Measurements from ENCODE around the gene WDR70. TPM values are rescaled to one million over a fixed set of nuclear protein-coding genes. Genes with fewer than 3 reads are reported as not detected.

The WDR70 gene
- total RNA-seq, 2 donors from 2014 or later, result 34.2 to 36.1 TPM

DNA sequence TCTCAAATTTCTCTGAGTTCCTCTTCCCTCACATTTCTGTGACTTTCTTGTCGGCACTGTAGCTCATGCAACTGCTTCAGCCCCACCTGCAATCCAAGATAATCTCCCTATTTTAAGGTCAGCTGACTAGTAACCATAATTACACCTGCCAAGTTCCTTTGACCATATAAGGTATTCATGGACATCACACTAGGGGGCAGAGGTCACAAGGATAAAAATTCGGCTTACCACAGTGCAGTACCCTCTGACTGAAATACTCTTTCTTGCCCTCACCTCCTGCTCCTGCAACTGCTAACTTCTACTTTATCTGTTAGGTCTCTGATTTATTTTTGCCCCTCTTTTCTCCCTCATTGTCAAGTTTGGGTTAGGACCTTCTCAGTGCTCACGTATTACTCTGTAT is 316.5 kb downstream of the WDR70 start:
- Mint-ChIP-seq H3K4me3 (no peak overlapping the region), H3K27me3 (ENCODE audit: insufficient read depth) (no peaks in the 10 kb centered on the region), H3K27ac (no peak overlapping the region), H3K4me1 (no peaks in the 10 kb centered on the region), H3K9me3 (peaks cover 32% of the 10 kb centered on the region), H3K36me3 (ENCODE audit: low read depth) (peaks cover 3% of the 10 kb centered on the region)
- Histone ChIP-seq H3K4me1 (ENCODE audit: control insufficient read depth, insufficient read depth, low read length) (no peaks in the 10 kb centered on the region), H3K9ac (ENCODE audit: extremely low read depth, low read length, poor library complexity, severe bottlenecking) (no peak overlapping the region), H3K9me3 (ENCODE audit: control insufficient read depth, low read length) (peaks cover 6% of the 10 kb centered on the region), H3K27me3 (ENCODE audit: control insufficient read depth, insufficient read depth, low read length, poor library complexity, severe bottlenecking) (no peaks in the 10 kb centered on the region), H3K4me3 (ENCODE audit: low read length) (no peak overlapping the region), H3K36me3 (ENCODE audit: control insufficient read depth, insufficient read depth, low read length) (no peaks in the 10 kb centered on the region), H3K27ac (ENCODE audit: low read depth, low read length) (no peak overlapping the region)
- DNase-seq, result no peak
- TF ChIP-seq, protein P1, sequence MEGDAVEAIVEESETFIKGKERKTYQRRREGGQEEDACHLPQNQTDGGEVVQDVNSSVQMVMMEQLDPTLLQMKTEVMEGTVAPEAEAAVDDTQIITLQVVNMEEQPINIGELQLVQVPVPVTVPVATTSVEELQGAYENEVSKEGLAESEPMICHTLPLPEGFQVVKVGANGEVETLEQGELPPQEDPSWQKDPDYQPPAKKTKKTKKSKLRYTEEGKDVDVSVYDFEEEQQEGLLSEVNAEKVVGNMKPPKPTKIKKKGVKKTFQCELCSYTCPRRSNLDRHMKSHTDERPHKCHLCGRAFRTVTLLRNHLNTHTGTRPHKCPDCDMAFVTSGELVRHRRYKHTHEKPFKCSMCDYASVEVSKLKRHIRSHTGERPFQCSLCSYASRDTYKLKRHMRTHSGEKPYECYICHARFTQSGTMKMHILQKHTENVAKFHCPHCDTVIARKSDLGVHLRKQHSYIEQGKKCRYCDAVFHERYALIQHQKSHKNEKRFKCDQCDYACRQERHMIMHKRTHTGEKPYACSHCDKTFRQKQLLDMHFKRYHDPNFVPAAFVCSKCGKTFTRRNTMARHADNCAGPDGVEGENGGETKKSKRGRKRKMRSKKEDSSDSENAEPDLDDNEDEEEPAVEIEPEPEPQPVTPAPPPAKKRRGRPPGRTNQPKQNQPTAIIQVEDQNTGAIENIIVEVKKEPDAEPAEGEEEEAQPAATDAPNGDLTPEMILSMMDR (conservative IDR thresholded peaks at IDR 0.05), result no peak
- 92 to 94% methylated on average over 3 of the region's 3 CpGs for WGBS, 2 experiments (ENCODE audit: insufficient coverage in 1 of 2, insufficient read length in 1 of 2)

DNA sequence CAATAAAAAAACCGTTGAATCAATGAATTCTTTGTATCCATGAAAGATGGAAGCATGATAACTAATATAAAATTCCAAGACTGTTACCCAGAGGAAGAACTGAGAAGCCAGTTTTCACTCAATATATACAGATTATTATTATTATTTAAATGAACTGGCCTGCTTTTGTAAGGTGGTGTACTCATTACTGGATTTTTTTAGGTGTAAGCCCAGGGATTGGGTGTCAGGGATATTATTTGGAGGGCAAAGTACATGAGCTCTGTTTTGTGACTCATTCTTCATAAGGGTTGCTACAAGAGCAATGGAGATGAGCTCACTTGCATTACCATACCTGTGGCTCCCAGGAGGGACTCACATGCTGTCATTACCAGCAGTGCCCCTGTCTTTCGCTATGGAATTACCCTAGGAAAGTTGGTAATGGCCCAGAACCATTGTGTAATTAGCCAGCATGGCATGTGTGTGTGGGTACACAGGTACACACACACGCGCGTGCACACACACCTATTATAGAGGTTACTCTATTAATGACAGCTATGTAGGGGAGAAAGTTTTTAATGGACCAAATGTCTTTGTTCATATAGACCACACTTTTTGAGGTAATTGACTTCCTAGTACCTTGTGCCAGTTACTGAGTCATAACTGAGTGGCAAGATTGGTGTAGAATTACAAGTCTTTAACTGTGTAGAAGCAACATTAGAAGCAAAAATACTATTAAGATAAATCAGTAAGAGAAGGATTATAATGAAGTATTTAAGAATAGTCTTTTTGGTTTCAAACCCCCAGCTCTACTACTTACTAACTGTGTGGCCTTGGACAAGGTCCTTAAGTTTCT is 317.3 kb downstream of the WDR70 start:
- H3K36me3 ChIP-seq (ENCODE audit: control insufficient read depth, insufficient read depth, low read length), result no peaks in the 10 kb centered on the region
- no peaks in the 10 kb centered on the region for H3K27me3 ChIP-seq (ENCODE audit: control insufficient read depth, insufficient read depth, low read length, poor library complexity, severe bottlenecking)
- no peak overlapping the region for H3K27ac ChIP-seq (ENCODE audit: low read depth, low read length)
- TF ChIP-seq, protein P1 (conservative IDR thresholded peaks at IDR 0.05), result peak; percentile 26
- no peak overlapping the region for H3K4me3 ChIP-seq (ENCODE audit: low read length)
- no peak overlapping the region for H3K9ac ChIP-seq (ENCODE audit: extremely low read depth, low read length, poor library complexity, severe bottlenecking)
- peaks cover 5% of the 10 kb centered on the region for H3K36me3 Mint-ChIP-seq (ENCODE audit: low read depth)
- H3K27ac Mint-ChIP-seq, result no peak overlapping the region
- H3K9me3 Mint-ChIP-seq, result peaks cover 26% of the 10 kb centered on the region
- H3K4me1 Mint-ChIP-seq, result no peaks in the 10 kb centered on the region
- DNase-seq, result no peak
- H3K4me1 ChIP-seq (ENCODE audit: control insufficient read depth, insufficient read depth, low read length), result no peaks in the 10 kb centered on the region
- H3K9me3 ChIP-seq (ENCODE audit: control insufficient read depth, low read length), result peaks cover 6% of the 10 kb centered on the region
- no peaks in the 10 kb centered on the region for H3K27me3 Mint-ChIP-seq (ENCODE audit: insufficient read depth)
- H3K4me3 Mint-ChIP-seq, result no peak overlapping the region
- WGBS, 2 experiments (ENCODE audit: insufficient coverage in 1 of 2, insufficient read length in 1 of 2), result 81 to 96% methylated on average over 2 to 4 of the region's 5 CpGs

DNA sequence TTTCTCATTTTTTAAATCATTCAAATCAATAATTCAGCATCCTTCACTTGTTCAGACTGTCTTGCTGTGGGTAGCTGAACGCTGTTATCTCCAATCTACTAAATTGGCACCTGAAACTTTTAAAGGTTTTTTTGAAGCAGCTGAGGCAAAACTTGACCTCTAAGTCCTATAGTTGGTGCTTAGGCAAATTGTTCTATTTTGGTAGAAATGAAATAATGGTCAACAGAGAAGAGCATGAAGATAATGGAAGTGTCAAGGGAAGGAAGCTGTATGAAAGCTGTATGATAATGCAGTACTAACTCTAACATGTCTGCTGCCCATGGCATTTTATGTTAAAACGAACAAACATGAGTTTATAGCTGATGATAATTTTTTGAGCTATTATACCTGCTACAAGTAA is 322.8 kb downstream of the WDR70 start:
- TF ChIP-seq, protein P1 (conservative IDR thresholded peaks at IDR 0.05), result no peak
- Histone ChIP-seq H3K36me3 (ENCODE audit: control insufficient read depth, insufficient read depth, low read length) (no peaks in the 10 kb centered on the region), H3K27me3 (ENCODE audit: control insufficient read depth, insufficient read depth, low read length, poor library complexity, severe bottlenecking) (no peaks in the 10 kb centered on the region), H3K9me3 (ENCODE audit: control insufficient read depth, low read length) (no peaks in the 10 kb centered on the region), H3K9ac (ENCODE audit: extremely low read depth, low read length, poor library complexity, severe bottlenecking) (no peak overlapping the region), H3K4me3 (ENCODE audit: low read length) (no peak overlapping the region), H3K4me1 (ENCODE audit: control insufficient read depth, insufficient read depth, low read length) (no peaks in the 10 kb centered on the region), H3K27ac (ENCODE audit: low read depth, low read length) (no peak overlapping the region)
- no peak for DNase-seq
- H3K36me3 Mint-ChIP-seq (ENCODE audit: low read depth), result peaks cover 2% of the 10 kb centered on the region
- no peaks in the 10 kb centered on the region for H3K27me3 Mint-ChIP-seq (ENCODE audit: insufficient read depth)
- 97 to 100% methylated on average over 1 of the region's 2 CpGs for WGBS, 2 experiments (ENCODE audit: insufficient coverage in 1 of 2, insufficient read length in 1 of 2)
- H3K9me3 Mint-ChIP-seq, result no peaks in the 10 kb centered on the region
- no peak overlapping the region for H3K4me3 Mint-ChIP-seq
- no peaks in the 10 kb centered on the region for H3K4me1 Mint-ChIP-seq
- no peak overlapping the region for H3K27ac Mint-ChIP-seq
